HL-60 (cell line): ENCODE data around the gene ZNF629.

ENCODE experiments used
- DNase-seq, 2 experiments: peaks; one replicate each; pipeline ENCODE4 v3.0.0-alpha.2; 2010 to 2020; ENCODE audit warnings: low read depth in 1 of 2, low spot score in 1 of 2
- H3K27ac ChIP-seq: fragments of 250-450 bp; sonication (Bioruptor Pico); replicated peaks from 2 replicates; pipeline ENCODE4 v1.5.1; 2020; ENCODE audit warnings: mild to moderate bottlenecking, moderate library complexity
- H3K27me3 ChIP-seq: fragments of 250-450 bp; sonication (Bioruptor Pico); 2 replicates; pipeline ENCODE4 v1.5.1; 2021; ENCODE audit warnings: mild to moderate bottlenecking, moderate library complexity; ENCODE audit not compliant: insufficient read depth, poor library complexity, severe bottlenecking
- H3K4me3 ChIP-seq: replicated peaks from 2 replicates; pipeline ENCODE4 v1.5.1; 2011; ENCODE audit warnings: mild to moderate bottlenecking, control low read depth, low read length; ENCODE audit not compliant: insufficient read depth
- CTCF ChIP-seq: IDR thresholded peaks from one replicate; pipeline ENCODE4 v1.5.1; 2011; ENCODE audit warnings: low read length, control low read depth, inconsistent platforms; ENCODE audit not compliant: insufficient read depth
- GABPA ChIP-seq: IDR thresholded peaks from 2 replicates; pipeline ENCODE4 v1.6.1; 2012; ENCODE audit warnings: low read depth
- POLR2AphosphoS5 ChIP-seq: IDR thresholded peaks from 2 replicates; pipeline ENCODE4 v1.6.1; 2012; ENCODE audit warnings: low read depth
- REST ChIP-seq: IDR thresholded peaks from 2 replicates; pipeline ENCODE4 v1.6.1; 2012; ENCODE audit warnings: low read depth; ENCODE audit not compliant: insufficient replicate concordance
- SPI1 ChIP-seq: IDR thresholded peaks from 2 replicates; pipeline ENCODE4 v1.6.1; 2012; ENCODE audit warnings: low read depth, mild to moderate bottlenecking, borderline replicate concordance

Gene ZNF629

DNA sequence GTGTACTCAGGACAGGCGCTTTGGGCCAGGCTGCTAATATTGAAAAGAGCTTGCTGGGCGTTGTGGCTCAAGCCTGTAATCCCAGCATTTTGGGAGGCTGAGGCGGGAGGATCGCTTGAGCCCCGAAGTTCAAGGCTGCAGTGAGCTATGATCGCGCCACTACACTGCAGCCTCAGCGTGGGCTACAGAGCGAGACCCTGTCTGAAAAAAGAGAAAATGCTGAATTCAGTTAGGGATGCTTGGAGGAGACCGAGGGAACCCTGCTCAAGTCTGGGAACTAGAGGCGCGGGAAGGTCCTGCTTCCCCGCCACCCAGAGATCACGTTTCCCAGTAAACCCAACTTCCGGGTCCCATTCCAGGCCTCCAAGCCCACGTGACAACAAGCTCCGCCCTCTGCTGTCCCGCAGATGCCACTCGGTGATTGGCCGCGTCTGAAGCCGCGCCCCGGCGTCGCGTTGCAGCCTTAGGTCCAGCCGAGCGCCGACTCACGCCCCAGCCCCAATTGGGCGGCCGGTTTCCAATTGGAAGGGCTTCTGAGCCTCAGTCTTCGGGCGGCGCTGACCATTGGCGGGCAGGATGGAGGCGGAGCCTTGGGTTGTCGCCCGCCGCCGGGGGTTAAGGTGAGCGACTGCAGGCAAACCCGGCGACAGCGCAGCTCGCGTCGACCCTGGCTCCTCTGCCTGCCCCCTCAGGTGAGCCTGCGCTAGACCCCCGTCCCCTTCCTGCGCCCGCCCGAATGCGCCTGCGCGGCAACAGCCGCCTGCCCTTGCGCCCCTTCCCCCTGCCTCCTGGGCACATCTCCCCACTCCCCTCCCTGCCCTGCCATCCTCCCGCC lies 39.0 kb downstream of the ZNF629 start, which contains the start of gene PHKG2:
Gene PHKG2, plus strand, starts transcription at position 627 of the 835 bp plus-strand sequence. CDS start 396 bp downstream, outside the sequence.
- DNase-seq, result peak; percentile 98 to 99
- no peaks in the 10 kb centered on the region for H3K27me3 ChIP-seq
- no peak for TF ChIP-seq CTCF
- TF ChIP-seq SPI1, result no peak
- TF ChIP-seq POLR2AphosphoS5, result peak; percentile 87
- no peak for TF ChIP-seq GABPA
- peak; percentile 67 for TF ChIP-seq REST
- H3K4me3 ChIP-seq, result peak within 1 kb of the TSS; percentile 98
- H3K27ac ChIP-seq, result peak within 1 kb of the TSS; percentile 69

- DNase-seq, result no peak
- no peak overlapping the region for H3K4me3 ChIP-seq
- no peak for TF ChIP-seq SPI1
- no peak for TF ChIP-seq REST
- TF ChIP-seq CTCF, result no peak
- no peak for TF ChIP-seq POLR2AphosphoS5
- TF ChIP-seq GABPA, result no peak
- H3K27me3 ChIP-seq, result no peaks in the 10 kb centered on the region
- H3K27ac ChIP-seq, result peak overlapping the region; percentile 69
Observed at GRCh38 chr16:30747331-30747730, 39.7 kb downstream of the ZNF629 start.

DNA sequence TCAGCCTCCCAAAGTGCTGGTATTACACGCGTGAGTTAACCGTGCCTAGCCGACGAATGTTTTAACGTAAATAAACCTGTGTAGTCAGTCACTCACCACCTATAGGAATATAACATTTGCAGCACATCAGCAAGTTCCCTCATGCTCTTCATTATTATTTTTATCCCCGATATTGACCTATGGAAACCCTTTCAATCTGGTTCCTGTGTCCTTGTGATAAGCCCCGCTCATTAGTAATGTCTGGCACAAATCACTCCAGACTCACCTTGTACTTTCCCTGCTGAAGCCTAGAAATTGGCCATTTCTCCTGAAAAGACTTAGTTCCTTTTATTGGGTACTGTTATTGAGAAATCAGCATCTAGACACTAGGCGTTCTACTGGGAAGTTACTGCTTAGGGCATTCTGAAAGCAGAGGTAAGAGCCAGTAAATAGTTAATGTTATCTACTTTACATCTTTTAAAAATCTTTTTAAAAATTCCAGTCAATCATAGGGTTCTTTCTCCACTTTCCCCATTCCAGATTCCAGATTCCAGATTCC lies 40.3 kb downstream of the ZNF629 start:
- no peak for DNase-seq
- Histone ChIP-seq H3K4me3 (no peak overlapping the region), H3K27me3 (no peaks in the 10 kb centered on the region), H3K27ac (no peak overlapping the region)
- TF ChIP-seq CTCF (no peak), SPI1 (no peak), GABPA (no peak), POLR2AphosphoS5 (no peak), REST (no peak)
